Esophagus squamous epithelium (tissue), 4 donors: ENCODE measurements around the gene DBN1.

Experiments
- POLR2A ChIP-seq, 4 donors: fragments of 450-650 bp; IDR thresholded peaks; one replicate each; pipeline ENCODE4 v1.6.1; 2017; ENCODE audit warnings: antibody characterized with exemption in 4 of 4, mild to moderate bottlenecking in 4 of 4, moderate library complexity in 3 of 4
- TF ChIP-seq, protein P1 (sequence below), 6 experiments: fragments of 450-650 bp in 4 of 6; fragments of 200-600 bp in 2 of 6; sonication (generic) in 2 of 6; IDR thresholded peaks; one replicate each; pipeline ENCODE4 v1.5.1; 2016 to 2019; ENCODE audit warnings: antibody characterized with exemption in 6 of 6, mild to moderate bottlenecking in 4 of 6, moderate library complexity in 4 of 6

DNA sequence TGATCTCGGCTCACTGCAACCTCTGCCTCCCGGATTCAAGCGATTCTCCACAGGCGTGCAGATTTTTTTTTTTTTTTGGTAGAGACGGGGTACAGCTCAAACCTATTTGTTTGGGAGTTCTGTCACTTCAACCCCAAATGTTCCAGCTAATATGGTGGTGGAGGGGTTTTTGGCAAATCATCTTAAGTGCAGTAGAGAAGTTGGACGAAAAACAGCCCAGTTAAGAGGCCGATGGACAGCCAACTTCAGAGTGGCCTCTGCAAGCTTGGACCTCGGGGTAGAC is 27.6 kb downstream of the DBN1 start:
- TF ChIP-seq, protein P1, sequence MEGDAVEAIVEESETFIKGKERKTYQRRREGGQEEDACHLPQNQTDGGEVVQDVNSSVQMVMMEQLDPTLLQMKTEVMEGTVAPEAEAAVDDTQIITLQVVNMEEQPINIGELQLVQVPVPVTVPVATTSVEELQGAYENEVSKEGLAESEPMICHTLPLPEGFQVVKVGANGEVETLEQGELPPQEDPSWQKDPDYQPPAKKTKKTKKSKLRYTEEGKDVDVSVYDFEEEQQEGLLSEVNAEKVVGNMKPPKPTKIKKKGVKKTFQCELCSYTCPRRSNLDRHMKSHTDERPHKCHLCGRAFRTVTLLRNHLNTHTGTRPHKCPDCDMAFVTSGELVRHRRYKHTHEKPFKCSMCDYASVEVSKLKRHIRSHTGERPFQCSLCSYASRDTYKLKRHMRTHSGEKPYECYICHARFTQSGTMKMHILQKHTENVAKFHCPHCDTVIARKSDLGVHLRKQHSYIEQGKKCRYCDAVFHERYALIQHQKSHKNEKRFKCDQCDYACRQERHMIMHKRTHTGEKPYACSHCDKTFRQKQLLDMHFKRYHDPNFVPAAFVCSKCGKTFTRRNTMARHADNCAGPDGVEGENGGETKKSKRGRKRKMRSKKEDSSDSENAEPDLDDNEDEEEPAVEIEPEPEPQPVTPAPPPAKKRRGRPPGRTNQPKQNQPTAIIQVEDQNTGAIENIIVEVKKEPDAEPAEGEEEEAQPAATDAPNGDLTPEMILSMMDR (IDR thresholded peaks at IDR 0.05): no peak
- TF ChIP-seq POLR2A (IDR thresholded peaks at IDR 0.05): no peak
